ENCODE results near the gene PRSS22.

Gene PRSS22

GRCh38 chr16:2819939-2820835 lies 37.8 kb downstream of the PRSS22 start:
- no peaks in the 10 kb centered on the region for H3K36me3 ChIP-seq (ENCODE audit: insufficient read depth, low read length)
- no peaks in the 10 kb centered on the region for H3K4me1 ChIP-seq (ENCODE audit: insufficient read depth, low read length, poor library complexity, severe bottlenecking)
- no peak overlapping the region for H3K9ac ChIP-seq (ENCODE audit: low read depth, low read length, poor library complexity, severe bottlenecking)

GRCh38 chr16:2819179-2819938 lies 38.6 kb downstream of the PRSS22 start:
- no peak overlapping the region for H3K4me3 ChIP-seq (ENCODE audit: low read length, poor library complexity, severe bottlenecking)
- H3K9me2 ChIP-seq (replicated peaks; ENCODE audit: low read depth, low read length), result no peaks in the 10 kb centered on the region
- H3K36me3 ChIP-seq (ENCODE audit: insufficient read depth, low read length), result no peaks in the 10 kb centered on the region
- no peak for TF ChIP-seq CTCF (conservative IDR thresholded peaks at IDR 0.05; ENCODE audit: low read length)
- no peak for TF ChIP-seq EZH2phosphoT487 (IDR thresholded peaks at IDR 0.05; ENCODE audit: borderline replicate concordance)
- no peaks in the 10 kb centered on the region for H3F3A ChIP-seq (ENCODE audit: low read depth)
- H3K4me1 ChIP-seq (ENCODE audit: insufficient read depth, low read length, poor library complexity, severe bottlenecking), result no peaks in the 10 kb centered on the region
- H3K9ac ChIP-seq (ENCODE audit: low read depth, low read length, poor library complexity, severe bottlenecking), result no peak overlapping the region
- H3K9me3 ChIP-seq (ENCODE audit: insufficient read depth, low read depth, low read length), result no peaks in the 10 kb centered on the region
- no peak overlapping the region for H2AFZ ChIP-seq (ENCODE audit: low read length)
- H3K79me2 ChIP-seq (ENCODE audit: insufficient read depth, low read length), result no peaks in the 10 kb centered on the region
- no peaks in the 10 kb centered on the region for H3K27me3 ChIP-seq (ENCODE audit: insufficient read depth, low read length, poor library complexity, severe bottlenecking)
- no peaks in the 10 kb centered on the region for H4K20me1 ChIP-seq (ENCODE audit: insufficient read depth, low read length, poor library complexity, severe bottlenecking)
- no peak overlapping the region for H3K4me2 ChIP-seq (ENCODE audit: low read depth, low read length, poor library complexity, severe bottlenecking)

More at GRCh38 chr16:2819939-2820835, 37.8 kb downstream of the PRSS22 start:
- Histone ChIP-seq H2AFZ (ENCODE audit: low read length) (no peak overlapping the region), H3K79me2 (ENCODE audit: insufficient read depth, low read length) (no peaks in the 10 kb centered on the region), H3F3A (ENCODE audit: low read depth) (no peaks in the 10 kb centered on the region), H4K20me1 (ENCODE audit: insufficient read depth, low read length, poor library complexity, severe bottlenecking) (no peaks in the 10 kb centered on the region), H3K9me2 (replicated peaks; ENCODE audit: low read depth, low read length) (no peaks in the 10 kb centered on the region), H3K27me3 (ENCODE audit: insufficient read depth, low read length, poor library complexity, severe bottlenecking) (no peaks in the 10 kb centered on the region), H3K9me3 (ENCODE audit: insufficient read depth, low read depth, low read length) (no peaks in the 10 kb centered on the region), H3K4me3 (ENCODE audit: low read length, poor library complexity, severe bottlenecking) (no peak overlapping the region), H3K4me2 (ENCODE audit: low read depth, low read length, poor library complexity, severe bottlenecking) (no peak overlapping the region)
- TF ChIP-seq CTCF (conservative IDR thresholded peaks at IDR 0.05; ENCODE audit: low read length), result no peak
- TF ChIP-seq EZH2phosphoT487 (IDR thresholded peaks at IDR 0.05; ENCODE audit: borderline replicate concordance), result no peak

- Histone ChIP-seq H3K36me3 (ENCODE audit: insufficient read depth, low read length) (no peaks in the 10 kb centered on the region), H3K9me3 (ENCODE audit: insufficient read depth, low read depth, low read length) (no peaks in the 10 kb centered on the region), H3K4me2 (ENCODE audit: low read depth, low read length, poor library complexity, severe bottlenecking) (no peak overlapping the region), H2AFZ (ENCODE audit: low read length) (no peak overlapping the region), H3K27me3 (ENCODE audit: insufficient read depth, low read length, poor library complexity, severe bottlenecking) (no peaks in the 10 kb centered on the region), H3K9me2 (replicated peaks; ENCODE audit: low read depth, low read length) (no peaks in the 10 kb centered on the region), H3K79me2 (ENCODE audit: insufficient read depth, low read length) (no peaks in the 10 kb centered on the region), H3K4me1 (ENCODE audit: insufficient read depth, low read length, poor library complexity, severe bottlenecking) (no peaks in the 10 kb centered on the region), H4K20me1 (ENCODE audit: insufficient read depth, low read length, poor library complexity, severe bottlenecking) (no peaks in the 10 kb centered on the region), H3K9ac (ENCODE audit: low read depth, low read length, poor library complexity, severe bottlenecking) (no peak overlapping the region), H3K4me3 (ENCODE audit: low read length, poor library complexity, severe bottlenecking) (no peak overlapping the region), H3F3A (ENCODE audit: low read depth) (no peaks in the 10 kb centered on the region)
- TF ChIP-seq CTCF (conservative IDR thresholded peaks at IDR 0.05; ENCODE audit: low read length) (no peak), EZH2phosphoT487 (IDR thresholded peaks at IDR 0.05; ENCODE audit: borderline replicate concordance) (no peak)
Measured at GRCh38 chr16:2818272-2818876, 39.6 kb downstream of the PRSS22 start.
